Choroid plexus epithelial cell (primary cell): ENCODE measurements around the gene HOXC11.

Experiments used
- DNase-seq: peaks from one replicate; pipeline ENCODE4 v3.0.0-alpha.2; 2010; ENCODE audit warnings: low read depth
- H3K4me3 ChIP-seq: 2 replicates; pipeline ENCODE4 v1.5.1; 2011; ENCODE audit warnings: low read depth, mild to moderate bottlenecking, control low read depth, low read length, moderate library complexity
- CTCF ChIP-seq: conservative IDR thresholded peaks from 2 replicates; pipeline ENCODE4 v1.5.1; 2011; ENCODE audit warnings: low read depth, mild to moderate bottlenecking, control low read depth, inconsistent platforms, low read length, moderate library complexity

Gene HOXC11

GRCh38 chr12:54026640-54027441 is 53.9 kb downstream of the HOXC11 start:
- H3K4me3 ChIP-seq: no peak overlapping the region
- no peak for DNase-seq
- no peak for TF ChIP-seq CTCF
